AG10803 (cell line): ENCODE results near the gene PRICKLE2.

ENCODE experiments used
- DNase-seq: peaks from one replicate; pipeline ENCODE4 v3.0.0; 2010; ENCODE audit warnings: low read depth
- H3K4me3 ChIP-seq: 2 replicates; pipeline ENCODE4 v1.5.1; 2011; ENCODE audit warnings: mild to moderate bottlenecking, low read length, control low read depth
- CTCF ChIP-seq: conservative IDR thresholded peaks from 2 replicates; pipeline ENCODE4 v1.5.1; 2011; ENCODE audit warnings: mild to moderate bottlenecking, low read length, control low read depth, inconsistent platforms

PRICKLE2 gene

GRCh38 chr3:64080616-64081234 lies 144.5 kb downstream of the PRICKLE2 start:
- no peak overlapping the region for H3K4me3 ChIP-seq
- no peak for DNase-seq
- no peak for TF ChIP-seq CTCF

DNA sequence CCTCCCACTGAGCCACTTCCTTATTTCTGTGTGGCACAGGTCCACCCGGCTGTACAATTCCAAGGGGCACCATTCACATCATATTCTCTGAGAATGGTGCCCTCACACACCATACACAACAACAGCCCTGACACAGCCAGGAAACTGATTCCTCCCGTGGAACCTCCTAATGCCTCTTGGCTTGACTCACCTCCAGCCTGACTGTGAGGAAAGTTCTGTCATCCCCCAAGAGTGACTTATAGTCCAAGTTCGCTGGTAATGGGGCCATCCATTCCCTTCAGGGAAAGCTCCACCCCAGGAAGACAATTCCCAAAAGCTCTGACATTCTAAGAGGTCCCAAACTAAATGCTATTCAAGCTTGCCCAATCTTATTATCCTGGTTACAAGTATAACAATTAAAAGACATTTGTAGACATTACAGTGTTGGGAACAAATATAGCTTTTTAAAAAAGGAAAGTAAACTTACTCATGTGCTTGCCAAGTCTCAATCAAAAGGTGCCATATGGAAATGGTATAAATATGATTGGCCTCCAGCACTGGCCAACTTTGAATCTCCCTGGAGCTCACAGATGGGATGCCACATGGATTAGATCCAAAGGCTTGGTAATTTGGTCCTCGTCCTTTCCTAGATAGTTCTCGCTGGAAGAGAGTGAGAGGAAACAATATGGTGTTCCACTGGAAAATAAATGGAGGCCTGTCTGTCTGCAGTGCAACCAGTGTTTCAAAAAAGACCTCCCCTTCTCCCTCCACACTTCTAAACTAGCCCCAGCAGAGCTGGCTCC lies 145.7 kb downstream of the PRICKLE2 start:
- H3K4me3 ChIP-seq, result no peak overlapping the region
- TF ChIP-seq CTCF, result no peak
- DNase-seq, result peak; percentile 48

- TF ChIP-seq CTCF, result no peak
- DNase-seq, result no peak
- H3K4me3 ChIP-seq, result no peak overlapping the region
Observed at GRCh38 chr3:64078966-64079365, 146.3 kb downstream of the PRICKLE2 start.

- H3K4me3 ChIP-seq, result no peak overlapping the region
- TF ChIP-seq CTCF, result no peak
- DNase-seq, result no peak
Observed at GRCh38 chr3:64074895-64075679, 150.2 kb downstream of the PRICKLE2 start.

GRCh38 chr3:64074060-64074459 lies 151.2 kb downstream of the PRICKLE2 start:
- no peak for TF ChIP-seq CTCF
- H3K4me3 ChIP-seq, result no peak overlapping the region
- DNase-seq, result peak; percentile 71

- peak; percentile 65 for DNase-seq
- H3K4me3 ChIP-seq, result no peak overlapping the region
- TF ChIP-seq CTCF, result 0 out of 2 replicates have a peak, but pooled peaks have one; percentile 5
Observed at GRCh38 chr3:64073158-64073761, 152.0 kb downstream of the PRICKLE2 start.
